HG03457 (cell line): ENCODE data around the gene TRERF1.
"Not testable (repeated sequence)": the region's sequence is repeated elsewhere in the genome, so short reads cannot be mapped to it uniquely, and the experiment has no call there.

Experiments used
- ATAC-seq: cut with Tn5 transposase; IDR thresholded peaks from one replicate; pipeline ENCODE4 v1.9.1; 2021; ENCODE audit warnings: moderate number of reproducible peaks; ENCODE audit not compliant: unreplicated experiment

TRERF1 gene, protein sequence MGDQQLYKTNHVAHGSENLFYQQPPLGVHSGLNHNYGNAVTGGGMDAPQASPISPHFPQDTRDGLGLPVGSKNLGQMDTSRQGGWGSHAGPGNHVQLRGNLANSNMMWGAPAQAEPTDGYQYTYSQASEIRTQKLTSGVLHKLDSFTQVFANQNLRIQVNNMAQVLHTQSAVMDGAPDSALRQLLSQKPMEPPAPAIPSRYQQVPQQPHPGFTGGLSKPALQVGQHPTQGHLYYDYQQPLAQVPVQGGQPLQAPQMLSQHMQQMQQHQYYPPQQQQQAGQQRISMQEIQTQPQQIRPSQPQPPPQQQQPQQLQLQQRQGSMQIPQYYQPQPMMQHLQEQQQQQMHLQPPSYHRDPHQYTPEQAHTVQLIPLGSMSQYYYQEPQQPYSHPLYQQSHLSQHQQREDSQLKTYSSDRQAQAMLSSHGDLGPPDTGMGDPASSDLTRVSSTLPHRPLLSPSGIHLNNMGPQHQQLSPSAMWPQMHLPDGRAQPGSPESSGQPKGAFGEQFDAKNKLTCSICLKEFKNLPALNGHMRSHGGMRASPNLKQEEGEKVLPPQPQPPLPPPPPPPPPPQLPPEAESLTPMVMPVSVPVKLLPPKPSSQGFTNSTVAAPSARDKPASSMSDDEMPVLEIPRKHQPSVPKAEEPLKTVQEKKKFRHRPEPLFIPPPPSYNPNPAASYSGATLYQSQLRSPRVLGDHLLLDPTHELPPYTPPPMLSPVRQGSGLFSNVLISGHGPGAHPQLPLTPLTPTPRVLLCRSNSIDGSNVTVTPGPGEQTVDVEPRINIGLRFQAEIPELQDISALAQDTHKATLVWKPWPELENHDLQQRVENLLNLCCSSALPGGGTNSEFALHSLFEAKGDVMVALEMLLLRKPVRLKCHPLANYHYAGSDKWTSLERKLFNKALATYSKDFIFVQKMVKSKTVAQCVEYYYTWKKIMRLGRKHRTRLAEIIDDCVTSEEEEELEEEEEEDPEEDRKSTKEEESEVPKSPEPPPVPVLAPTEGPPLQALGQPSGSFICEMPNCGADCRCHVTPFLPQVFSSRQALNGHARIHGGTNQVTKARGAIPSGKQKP (N-terminal part only)

DNA sequence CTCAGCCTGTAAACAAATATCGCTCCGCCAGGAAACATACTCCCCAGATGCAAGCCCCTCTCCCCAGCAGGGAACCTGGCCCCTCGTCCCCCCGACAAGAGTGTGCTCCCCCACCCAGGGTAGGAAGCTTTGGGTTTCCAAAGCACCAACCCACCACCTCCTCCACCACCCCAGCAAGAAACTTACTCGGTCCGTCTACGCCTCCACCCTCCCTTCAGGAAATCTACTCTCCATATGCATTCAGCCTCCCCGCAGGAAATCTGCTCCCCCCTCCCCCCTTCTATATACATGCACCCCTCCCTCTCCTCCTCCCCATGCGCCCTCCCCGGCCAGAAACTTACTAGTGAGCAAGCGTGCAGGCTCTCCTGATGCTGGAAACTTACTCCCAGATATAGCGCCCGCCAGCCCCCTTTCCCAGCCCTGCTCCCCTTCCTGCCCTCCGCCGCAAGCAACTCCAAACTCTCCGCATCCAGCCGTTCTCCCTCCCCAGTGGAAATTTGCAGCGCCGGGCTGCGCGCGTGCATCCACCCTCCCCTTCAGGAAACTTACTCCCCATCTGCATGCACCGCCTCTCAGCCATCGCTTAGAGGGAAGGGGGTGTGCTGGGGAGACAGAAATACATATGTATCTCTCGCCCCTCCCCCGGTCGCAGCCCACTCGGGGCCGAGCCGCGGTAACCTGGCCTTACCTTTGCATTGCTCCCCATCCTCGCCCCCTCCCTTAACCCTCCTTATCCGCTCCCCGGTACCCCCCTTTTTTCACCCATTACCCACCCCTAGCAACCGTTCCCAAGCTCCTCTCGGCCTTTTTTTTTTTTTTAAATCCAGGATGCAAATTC lies at the start of gene TRERF1:
Gene TRERF1, minus strand, starts transcription at position 594 of the 838 bp plus-strand sequence. CDS start 182,336 bp downstream, outside the sequence.
- no peak for ATAC-seq

DNA sequence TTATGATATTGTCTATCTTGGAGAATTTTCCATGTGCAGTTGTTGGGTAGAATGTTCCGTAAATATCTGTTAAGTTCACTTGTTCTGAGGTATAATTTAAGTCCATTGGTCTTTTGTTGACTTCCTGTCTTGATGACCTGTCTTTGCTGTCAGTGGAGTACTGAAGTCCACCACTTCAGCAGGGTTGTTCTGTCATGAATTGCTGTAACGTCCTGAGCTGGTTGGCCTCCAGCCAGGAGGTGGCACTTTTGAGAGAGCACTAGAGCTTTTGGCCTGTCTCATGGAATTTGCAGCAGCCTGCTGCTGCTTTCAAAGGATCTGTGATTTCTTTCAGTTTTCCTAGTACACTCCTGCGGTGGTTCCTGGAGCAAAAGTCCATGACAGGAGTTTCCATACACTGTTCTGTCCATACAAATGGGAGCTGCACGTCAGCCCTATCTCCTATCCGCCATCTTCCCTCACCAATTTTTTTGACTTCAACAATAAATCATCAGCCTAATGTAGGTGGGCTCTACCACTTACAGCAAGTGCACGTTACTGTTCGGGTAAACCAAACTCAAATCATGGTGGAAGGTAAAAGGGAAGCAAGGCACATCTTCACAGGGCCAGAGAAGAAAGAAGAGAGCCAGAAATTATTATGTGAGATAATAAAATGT lies 46.9 kb upstream of the TRERF1 start:
- ATAC-seq: no peak

DNA sequence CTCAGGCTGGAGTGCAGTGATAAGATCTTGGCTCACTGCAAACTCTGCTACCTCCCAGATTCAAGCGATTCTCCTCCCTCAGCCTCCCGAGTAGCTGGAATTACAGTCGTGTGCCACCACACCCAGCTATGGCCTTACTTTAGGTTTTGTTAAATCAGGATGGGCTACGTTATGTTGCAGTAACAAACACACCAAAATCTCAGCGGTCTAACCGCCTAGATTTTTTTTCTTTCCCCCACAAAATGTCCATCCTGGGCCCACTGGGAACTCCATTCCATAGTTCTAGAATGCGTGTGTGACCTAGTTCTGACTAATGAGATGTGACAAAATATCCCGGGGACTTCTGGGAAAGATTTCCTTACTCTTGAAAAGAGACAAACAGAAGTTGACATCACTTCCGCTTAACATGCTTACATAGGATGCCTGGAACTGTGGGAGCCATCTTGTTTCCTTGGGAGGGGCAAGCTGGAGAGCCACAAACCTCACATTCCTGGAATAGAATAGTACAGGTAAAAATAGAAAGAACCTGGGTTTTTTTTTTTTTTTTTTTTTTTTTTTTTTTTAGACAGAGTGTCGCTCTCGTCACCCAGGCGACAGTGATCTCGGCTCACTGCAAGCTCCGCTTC lies 42.3 kb upstream of the TRERF1 start:
- ATAC-seq: no peak

DNA sequence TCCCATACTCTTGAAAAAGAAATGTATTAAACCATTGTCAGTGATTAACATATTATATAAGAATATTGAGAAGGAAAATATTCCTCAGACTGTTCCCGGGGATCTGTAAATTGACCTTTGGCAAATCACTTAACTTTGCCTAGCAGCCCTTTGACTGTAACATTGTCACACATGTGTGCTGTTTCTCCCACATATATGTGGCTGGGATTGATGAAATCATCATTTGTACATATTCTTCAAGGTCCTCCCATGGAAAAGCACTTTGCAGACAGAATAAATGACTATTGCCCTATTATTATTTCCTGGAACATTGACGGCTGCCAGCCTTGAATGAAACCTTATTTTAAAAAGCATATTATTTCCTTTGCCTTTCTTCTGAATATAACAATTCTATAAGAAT lies 36.4 kb upstream of the TRERF1 start:
- no peak for ATAC-seq

DNA sequence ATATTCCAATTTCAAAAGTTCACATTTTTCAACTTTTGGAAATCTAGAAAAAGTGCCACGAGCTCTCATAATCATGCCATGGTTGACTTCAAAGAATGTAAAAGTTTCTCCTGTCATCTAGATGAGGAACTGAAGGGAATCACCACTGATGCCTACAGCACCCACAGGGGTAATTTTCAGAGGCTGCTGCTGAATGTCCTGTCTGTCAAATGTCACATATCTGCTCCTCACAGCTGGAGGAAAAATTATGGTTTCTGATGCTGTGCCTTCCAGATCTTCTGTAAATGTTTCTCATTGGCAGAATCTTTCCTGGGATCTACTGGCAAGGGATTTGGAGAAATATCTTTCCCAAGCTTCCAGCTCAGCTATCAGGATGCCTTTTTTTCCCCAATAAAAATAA lies 32.5 kb upstream of the TRERF1 start:
- ATAC-seq: no peak

DNA sequence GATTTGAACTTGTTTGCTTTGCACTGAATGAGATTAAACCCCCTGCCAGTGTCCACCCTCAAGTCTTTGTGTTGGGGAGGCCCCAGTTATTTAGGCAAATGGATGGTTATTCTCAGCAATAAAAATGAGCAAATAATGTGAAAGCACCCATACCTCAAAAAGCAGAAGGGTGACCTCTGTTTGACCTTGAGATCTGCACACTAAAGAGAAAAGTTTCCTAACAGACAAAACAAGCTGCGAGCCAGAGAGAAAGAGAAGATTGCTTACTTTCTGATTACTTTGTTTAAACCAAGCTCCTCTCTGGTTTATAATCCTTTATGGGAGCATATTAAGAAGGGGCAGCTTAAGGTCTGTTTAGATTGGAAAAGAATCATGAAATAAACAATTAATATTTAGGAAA lies 30.4 kb upstream of the TRERF1 start:
- ATAC-seq: no peak

DNA sequence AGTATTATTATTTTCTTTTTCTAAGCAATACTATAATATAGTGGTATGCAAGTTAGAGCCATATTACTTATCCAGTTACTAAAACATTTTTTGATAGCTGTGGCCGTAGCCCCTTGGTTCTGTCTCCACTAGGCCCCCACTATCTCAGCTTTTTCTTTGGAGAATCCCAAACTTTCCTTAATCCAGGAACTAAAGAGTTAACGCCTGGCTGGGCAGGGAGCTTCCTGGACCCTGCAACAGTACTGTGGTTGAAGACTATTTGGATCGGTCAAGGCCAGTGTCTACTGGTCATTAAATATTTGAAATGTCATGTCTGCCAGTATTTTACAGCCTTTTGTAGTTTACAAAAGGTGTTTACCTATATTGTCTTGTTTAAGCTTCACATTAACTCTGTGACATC lies 20.0 kb upstream of the TRERF1 start:
- ATAC-seq: no peak

DNA sequence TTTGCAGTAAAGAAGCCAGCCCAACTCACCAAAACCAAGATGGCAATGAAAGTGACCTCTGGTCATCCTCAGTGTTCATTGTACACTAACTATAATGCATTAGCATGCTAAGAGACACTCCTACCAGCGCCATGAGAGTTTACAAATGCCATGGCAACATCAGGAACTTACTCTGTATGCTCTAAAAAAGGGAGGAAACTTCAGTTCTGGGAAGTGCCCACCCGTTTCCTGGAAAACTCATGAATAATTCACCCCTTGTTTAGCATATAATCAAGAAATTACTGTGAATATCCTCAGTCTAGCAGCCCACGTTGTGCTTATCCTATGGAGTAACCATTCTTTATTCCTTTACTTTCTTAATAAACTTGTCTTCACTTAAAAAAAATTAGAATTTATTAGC lies 19.4 kb upstream of the TRERF1 start:
- ATAC-seq: no peak

DNA sequence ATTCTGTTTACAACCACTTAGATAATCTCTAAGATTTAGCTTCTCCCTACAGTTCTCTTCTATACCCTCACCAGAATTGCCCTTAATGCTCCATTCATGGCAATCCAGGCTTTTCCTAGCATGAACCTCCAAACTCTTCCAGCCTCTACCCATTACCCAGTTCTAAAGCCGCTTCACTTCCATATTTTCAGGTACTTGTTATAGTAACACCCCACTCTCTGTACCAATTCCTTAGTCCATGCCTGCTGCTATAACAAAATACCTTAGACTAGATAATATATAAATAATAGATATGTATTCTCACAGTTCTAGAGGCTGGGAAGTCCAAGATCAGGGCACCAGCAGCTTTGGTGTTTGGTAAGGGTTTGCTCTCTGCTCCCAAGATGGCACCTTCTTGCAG lies 16.5 kb upstream of the TRERF1 start:
- ATAC-seq: no peak

DNA sequence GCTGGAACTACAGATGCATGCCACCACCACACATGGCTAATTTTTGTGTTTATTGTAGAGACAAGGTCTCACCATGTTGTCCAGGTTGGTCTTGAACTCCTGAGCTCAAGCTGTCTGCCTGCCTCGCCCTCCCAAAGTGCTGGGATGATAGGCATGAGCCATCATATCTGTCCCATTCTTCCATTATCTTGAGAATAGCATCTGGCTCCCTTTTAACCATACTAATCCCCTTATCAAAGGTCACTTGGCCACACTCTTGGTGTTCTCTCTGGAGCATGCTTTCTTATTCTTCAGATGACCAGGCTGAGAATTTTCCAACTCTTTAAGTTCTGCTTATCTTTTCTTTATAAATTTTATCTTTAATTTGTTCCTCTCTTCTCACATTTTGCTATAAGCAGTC lies 15.9 kb upstream of the TRERF1 start:
- no peak for ATAC-seq

DNA sequence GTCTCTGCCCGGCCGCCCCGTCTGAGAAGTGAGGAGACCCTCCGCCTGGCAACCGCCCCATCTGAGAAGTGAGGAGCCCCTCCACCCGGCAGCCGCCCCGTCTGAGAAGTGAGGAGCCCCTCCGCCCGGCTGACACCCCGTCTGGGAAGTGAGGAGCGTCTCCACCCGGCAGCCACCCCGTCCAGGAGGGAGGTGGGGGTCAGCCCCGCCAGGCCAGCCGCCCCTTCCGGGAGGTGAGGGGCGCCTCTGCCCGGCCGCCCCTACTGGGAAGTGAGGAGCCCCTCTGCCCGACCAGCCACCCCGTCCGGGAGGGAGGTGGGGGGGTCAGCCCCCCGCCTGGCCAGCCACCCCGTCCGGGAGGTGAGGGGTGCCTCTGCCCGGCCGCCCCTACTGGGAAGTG lies 14.7 kb upstream of the TRERF1 start:
- ATAC-seq: not testable (repeated sequence)

DNA sequence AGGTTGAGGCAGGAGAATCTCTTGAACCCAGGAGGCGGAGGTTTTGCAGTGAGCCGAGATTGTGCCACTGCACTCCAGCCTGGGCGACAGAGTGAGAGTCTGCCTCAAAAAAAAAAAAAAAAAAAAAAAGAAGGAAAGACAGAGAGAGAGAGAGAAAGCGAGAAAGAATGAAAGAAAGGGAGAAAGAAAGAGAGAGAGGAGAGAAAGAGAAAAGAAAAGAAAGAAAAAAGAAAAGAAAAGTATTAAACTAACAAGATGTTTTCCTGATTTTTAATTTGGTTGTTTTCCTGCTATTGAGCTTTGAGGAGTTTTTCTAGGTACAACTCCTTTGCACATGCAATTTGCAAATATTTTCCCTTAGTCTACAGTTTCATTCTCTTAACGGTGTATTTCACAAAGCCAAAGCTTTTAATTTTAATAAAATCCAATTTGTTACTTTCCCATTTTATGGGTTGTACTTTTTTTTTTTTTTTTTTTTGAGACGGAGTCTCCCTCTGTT lies 10.8 kb upstream of the TRERF1 start:
- no peak for ATAC-seq

DNA sequence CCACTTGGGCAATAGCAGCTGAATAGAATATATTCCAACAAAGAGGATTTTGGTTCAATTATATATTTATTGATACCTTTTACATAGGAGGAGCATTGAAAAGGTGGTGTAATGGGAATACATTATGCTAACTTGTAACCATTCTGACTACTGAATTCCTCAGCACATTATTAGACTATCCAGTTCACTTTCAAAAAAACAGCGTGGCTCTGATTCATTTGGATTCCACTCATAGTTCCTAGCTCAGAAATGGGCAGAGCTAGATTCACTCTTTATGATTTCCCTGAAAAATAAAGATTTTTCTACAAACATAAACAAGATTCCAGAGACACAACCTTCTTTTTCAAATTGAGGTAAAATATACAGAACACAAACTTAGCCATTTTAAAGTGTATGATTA lies 9.2 kb upstream of the TRERF1 start:
- ATAC-seq: no peak

DNA sequence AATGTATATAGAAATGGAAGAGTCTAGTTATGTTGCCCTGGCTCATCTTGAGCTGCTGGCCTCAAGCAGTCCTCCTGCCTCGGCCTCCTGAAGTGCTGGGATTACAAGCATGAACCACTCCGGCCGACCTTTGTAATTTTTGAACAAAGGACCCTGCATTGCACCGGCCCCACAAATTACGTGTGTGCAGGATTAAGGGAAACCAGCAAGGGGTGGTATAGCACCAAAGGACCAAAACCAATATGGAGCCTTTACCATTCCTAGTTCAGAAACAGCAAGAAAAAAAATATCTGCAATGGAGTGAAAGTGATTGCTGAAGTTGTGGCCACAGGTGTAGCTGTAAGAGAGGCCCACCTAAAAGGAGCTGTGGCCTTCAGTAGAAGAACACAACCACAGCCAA lies 8.2 kb upstream of the TRERF1 start:
- ATAC-seq: no peak

DNA sequence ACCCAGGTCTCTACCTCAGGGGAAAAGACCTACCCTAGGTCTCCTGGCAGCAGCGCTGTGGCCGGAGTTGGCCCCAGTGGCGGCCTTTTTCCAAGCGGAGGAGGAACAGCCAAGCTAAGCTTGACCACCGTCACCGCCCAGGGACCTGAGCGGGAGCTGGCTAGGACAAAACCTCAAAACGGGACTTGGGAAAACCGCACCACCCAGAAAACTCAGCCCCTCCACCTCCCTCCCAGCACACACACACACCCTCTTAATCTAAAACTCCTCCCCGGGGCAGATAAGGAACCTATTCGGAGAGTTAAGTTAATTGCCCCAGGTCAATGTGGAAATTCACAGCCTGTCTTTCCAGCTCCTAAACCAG lies 2.7 kb upstream of the TRERF1 start:
- ATAC-seq: no peak

DNA sequence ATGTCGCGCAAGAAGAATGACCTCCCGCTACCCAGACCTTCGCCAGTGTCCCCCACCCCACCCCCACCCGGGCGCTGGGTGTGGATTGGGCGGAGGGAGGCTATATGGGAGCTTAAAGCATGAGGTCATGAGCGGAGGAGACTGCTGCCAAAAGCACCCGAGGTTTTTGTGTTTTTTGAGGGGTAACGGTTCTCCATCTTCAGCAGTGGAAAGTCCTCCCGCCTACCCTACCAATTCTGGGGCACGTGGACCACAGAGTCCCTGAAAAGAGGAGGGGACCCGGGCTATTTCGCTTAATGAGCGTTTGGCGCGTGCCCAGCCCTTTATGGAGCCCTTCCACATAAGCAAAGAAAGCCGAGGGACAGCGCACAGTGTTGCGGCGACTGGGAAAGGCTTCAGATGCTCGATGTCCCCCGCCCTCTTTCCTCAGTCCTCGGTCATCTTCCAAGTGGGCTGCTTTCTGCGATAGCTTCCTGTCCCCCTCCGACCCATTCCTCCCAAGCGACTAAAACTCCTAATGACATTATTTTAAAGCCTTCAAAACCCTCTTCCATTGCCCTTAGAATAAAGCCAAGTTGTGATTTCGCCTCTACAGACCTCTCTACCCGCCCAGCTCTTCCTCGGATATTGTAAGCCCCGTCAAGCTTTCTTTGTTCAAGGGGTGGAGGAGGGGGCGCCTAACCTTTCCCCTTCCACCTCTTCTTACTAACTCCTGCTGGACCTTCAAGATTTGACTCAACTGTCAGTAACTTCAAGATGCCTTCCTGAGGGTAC lies 2.1 kb upstream of the TRERF1 start:
- ATAC-seq: no peak

DNA sequence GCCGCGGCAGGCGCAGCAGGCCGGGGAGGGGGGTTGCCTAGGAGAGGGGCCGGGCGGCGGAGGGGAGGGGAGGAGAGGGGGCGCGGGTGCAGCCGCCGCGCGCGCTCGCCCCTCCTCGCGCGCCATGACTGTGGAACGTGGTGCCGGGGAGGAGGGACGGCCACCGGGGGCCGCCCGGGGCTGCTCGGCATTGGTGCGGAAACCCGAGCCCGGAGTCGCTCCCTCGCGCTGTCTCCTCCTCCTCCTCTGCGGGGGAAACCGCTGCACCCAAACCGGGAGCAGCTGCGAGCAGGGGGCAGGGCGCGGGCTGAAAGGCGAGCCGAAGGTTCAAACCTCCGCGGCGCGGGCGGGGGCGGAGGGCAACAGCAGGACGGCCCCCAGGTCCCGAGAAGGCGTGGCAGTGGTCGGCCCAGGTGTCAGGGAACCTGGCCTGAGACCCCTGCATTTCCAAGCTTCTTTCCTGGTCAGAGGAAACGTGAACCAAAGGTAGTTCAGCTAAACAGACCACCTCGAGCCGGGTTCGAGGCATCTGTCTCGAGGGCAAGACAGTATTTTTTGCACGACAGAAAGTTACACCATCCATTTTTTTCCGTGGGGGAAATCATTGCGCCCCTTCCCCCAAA lies 1.4 kb upstream of the TRERF1 start:
- no peak for ATAC-seq

DNA sequence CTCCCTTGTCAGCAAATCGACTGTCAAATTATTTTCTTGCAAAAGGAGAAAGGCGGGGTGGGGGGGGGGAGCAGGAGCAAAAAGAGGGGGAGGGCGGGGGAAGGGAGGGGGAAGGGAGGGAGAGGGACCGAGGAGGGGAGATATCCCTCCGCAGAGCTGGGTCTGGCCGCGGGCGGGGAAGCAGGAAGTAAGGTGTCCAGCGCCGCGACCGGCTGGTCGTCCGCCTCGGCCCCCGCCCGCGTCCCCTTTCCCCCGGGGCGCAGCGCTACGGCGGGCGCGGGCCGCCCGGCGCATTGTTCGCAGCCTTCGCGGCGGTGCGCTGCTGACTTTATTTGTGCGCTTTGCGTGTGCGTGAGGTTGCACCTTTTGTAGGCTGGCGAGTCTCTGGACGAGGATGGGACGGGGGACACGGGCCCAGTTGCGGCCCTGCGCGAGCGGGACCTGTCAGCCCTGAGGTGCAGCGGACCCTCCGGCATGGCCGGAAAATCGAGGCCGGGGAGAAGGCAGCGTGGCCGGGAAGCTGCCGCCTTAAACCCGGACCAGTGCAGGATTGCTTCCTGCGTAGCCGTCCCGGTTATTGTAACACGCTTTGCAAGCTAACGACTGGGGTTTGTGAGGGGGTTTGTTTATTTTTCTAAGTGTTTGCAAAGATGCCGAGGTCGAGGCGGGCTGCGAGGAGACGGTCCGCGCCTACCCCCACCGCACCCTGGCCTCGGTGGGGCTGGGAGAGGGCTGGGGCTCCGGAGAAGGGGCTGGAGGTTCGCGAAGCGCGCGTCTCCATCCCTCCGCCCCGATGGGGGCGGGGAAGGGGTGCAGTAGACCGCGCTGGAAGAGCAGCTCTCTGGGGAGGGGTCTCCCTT lies 675 bp upstream of the TRERF1 start:
- no peak for ATAC-seq
